Stimulated activated effector memory CD8-positive, alpha-beta T cell treated with anti-CD3 and anti-CD28 coated beads, Interleukin-12 subunit alpha, Interleukin-12 subunit beta, amount 100 ng/mL, for 72 hours (primary cell): ENCODE measurements around the gene ACER3.
A peak's percentile ranks its signal among the peaks of the same experiment; 100 is the strongest.
"Not testable (repeated sequence)": the region's sequence is repeated elsewhere in the genome, so short reads cannot be mapped to it uniquely, and the experiment has no call there.

Source experiments
- ATAC-seq: fragments of 150-1000 bp; cut with Tn5 transposase; 2 replicates; pipeline ENCODE4 v1.10.0; 2021
- DNase-seq, 2 donors: peaks; one replicate each; pipeline ENCODE4 v3.0.0; 2021 to 2022; ENCODE audit warnings: low spot score in 2 of 2
- H3K27ac Mint-ChIP-seq: one replicate; pipeline ENCODE4 v1.8.0; 2022; ENCODE audit warnings: mild to moderate bottlenecking, mixed read lengths
- H3K36me3 Mint-ChIP-seq: one replicate; pipeline ENCODE4 v1.8.0; 2022; ENCODE audit warnings: mild to moderate bottlenecking, mixed read lengths
- H3K4me1 Mint-ChIP-seq: one replicate; pipeline ENCODE4 v1.8.0; 2022; ENCODE audit warnings: mixed read lengths
- H3K4me3 Mint-ChIP-seq: one replicate; pipeline ENCODE4 v1.8.0; 2022; ENCODE audit warnings: mild to moderate bottlenecking, mixed read lengths
- H3K9me3 Mint-ChIP-seq: one replicate; pipeline ENCODE4 v1.8.0; 2022; ENCODE audit warnings: mixed read lengths

ACER3 gene

GRCh38 chr11:77014669-77015068, 154.0 kb downstream of the ACER3 start:
- no peak for ATAC-seq

GRCh38 chr11:77018396-77018924, 157.7 kb downstream of the ACER3 start:
- peak overlapping the region; percentile 23 for H3K27ac Mint-ChIP-seq
- ATAC-seq, DNase-seq, H3K4me3 Mint-ChIP-seq, H3K9me3 Mint-ChIP-seq, H3K4me1 Mint-ChIP-seq, H3K36me3 Mint-ChIP-seq: not testable (repeated sequence)

More at GRCh38 chr11:77014669-77015068, 154.0 kb downstream of the ACER3 start:
- no peak for DNase-seq
- H3K27ac Mint-ChIP-seq = no peak overlapping the region
- no peaks in the 10 kb centered on the region for H3K4me1 Mint-ChIP-seq
- no peaks in the 10 kb centered on the region for H3K9me3 Mint-ChIP-seq
- peaks cover 6% of the 10 kb centered on the region for H3K36me3 Mint-ChIP-seq
- H3K4me3 Mint-ChIP-seq = no peak overlapping the region

GRCh38 chr11:77019976-77020595, 159.4 kb downstream of the ACER3 start:
- H3K9me3 Mint-ChIP-seq = no peaks in the 10 kb centered on the region
- H3K4me3 Mint-ChIP-seq = no peak overlapping the region
- H3K4me1 Mint-ChIP-seq = no peaks in the 10 kb centered on the region
- no peak overlapping the region for H3K27ac Mint-ChIP-seq
- H3K36me3 Mint-ChIP-seq = no peaks in the 10 kb centered on the region
- ATAC-seq = no peak
- DNase-seq = no peak

- Mint-ChIP-seq H3K36me3 (no peaks in the 10 kb centered on the region), H3K4me3 (no peak overlapping the region), H3K9me3 (no peaks in the 10 kb centered on the region), H3K4me1 (no peaks in the 10 kb centered on the region), H3K27ac (no peak overlapping the region)
- ATAC-seq = no peak
- DNase-seq = no peak
These were observed 160.0 kb downstream of the ACER3 start for GRCh38 chr11:77020734-77021133.

- no peak for DNase-seq
- H3K4me3 Mint-ChIP-seq = no peak overlapping the region
- no peaks in the 10 kb centered on the region for H3K36me3 Mint-ChIP-seq
- no peaks in the 10 kb centered on the region for H3K4me1 Mint-ChIP-seq
- no peaks in the 10 kb centered on the region for H3K9me3 Mint-ChIP-seq
- no peak overlapping the region for H3K27ac Mint-ChIP-seq
- no peak for ATAC-seq
These were observed 164.0 kb downstream of the ACER3 start for GRCh38 chr11:77024745-77025144.

- Mint-ChIP-seq H3K9me3 (no peaks in the 10 kb centered on the region), H3K4me1 (no peaks in the 10 kb centered on the region), H3K4me3 (no peak overlapping the region), H3K27ac (no peak overlapping the region), H3K36me3 (no peaks in the 10 kb centered on the region)
- DNase-seq (no peak), ATAC-seq (no peak)
These were observed 165.5 kb downstream of the ACER3 start for GRCh38 chr11:77026221-77026620.

- DNase-seq = no peak
- no peaks in the 10 kb centered on the region for H3K4me1 Mint-ChIP-seq
- H3K9me3 Mint-ChIP-seq = no peaks in the 10 kb centered on the region
- H3K27ac Mint-ChIP-seq = no peak overlapping the region
- H3K4me3 Mint-ChIP-seq = no peak overlapping the region
- H3K36me3 Mint-ChIP-seq = no peaks in the 10 kb centered on the region
- no peak for ATAC-seq
These were observed 166.0 kb downstream of the ACER3 start for GRCh38 chr11:77026743-77027142.

GRCh38 chr11:77027275-77027674, 166.6 kb downstream of the ACER3 start:
- no peak overlapping the region for H3K27ac Mint-ChIP-seq
- no peak for DNase-seq
- H3K9me3 Mint-ChIP-seq = no peaks in the 10 kb centered on the region
- ATAC-seq = no peak
- no peaks in the 10 kb centered on the region for H3K4me1 Mint-ChIP-seq
- no peaks in the 10 kb centered on the region for H3K36me3 Mint-ChIP-seq
- no peak overlapping the region for H3K4me3 Mint-ChIP-seq

GRCh38 chr11:77029829-77030228, 169.1 kb downstream of the ACER3 start:
- H3K4me3 Mint-ChIP-seq = no peak overlapping the region
- DNase-seq (no peak), ATAC-seq (no peak)
- H3K27ac Mint-ChIP-seq = no peak overlapping the region
- H3K4me1 Mint-ChIP-seq = peaks cover 4% of the 10 kb centered on the region
- H3K36me3 Mint-ChIP-seq = no peaks in the 10 kb centered on the region
- no peaks in the 10 kb centered on the region for H3K9me3 Mint-ChIP-seq

- H3K27ac Mint-ChIP-seq = no peak overlapping the region
- no peaks in the 10 kb centered on the region for H3K9me3 Mint-ChIP-seq
- no peaks in the 10 kb centered on the region for H3K36me3 Mint-ChIP-seq
- DNase-seq = no peak
- H3K4me3 Mint-ChIP-seq = no peak overlapping the region
- H3K4me1 Mint-ChIP-seq = peaks cover 4% of the 10 kb centered on the region
- ATAC-seq = no peak
These were observed 170.2 kb downstream of the ACER3 start for GRCh38 chr11:77030834-77031414.

- Mint-ChIP-seq H3K27ac (no peak overlapping the region), H3K4me3 (no peak overlapping the region), H3K4me1 (peaks cover 4% of the 10 kb centered on the region), H3K9me3 (no peaks in the 10 kb centered on the region), H3K36me3 (no peaks in the 10 kb centered on the region)
- DNase-seq (no peak), ATAC-seq (no peak)
These were observed 170.9 kb downstream of the ACER3 start for GRCh38 chr11:77031599-77031998.

- no peaks in the 10 kb centered on the region for H3K36me3 Mint-ChIP-seq
- H3K4me3 Mint-ChIP-seq = no peak overlapping the region
- H3K9me3 Mint-ChIP-seq = no peaks in the 10 kb centered on the region
- no peak for ATAC-seq
- H3K4me1 Mint-ChIP-seq = peaks cover 13% of the 10 kb centered on the region
- no peak overlapping the region for H3K27ac Mint-ChIP-seq
- no peak for DNase-seq
These were observed 174.3 kb downstream of the ACER3 start for GRCh38 chr11:77035039-77035438.

GRCh38 chr11:77035580-77035979, 174.9 kb downstream of the ACER3 start:
- no peak for ATAC-seq
- Mint-ChIP-seq H3K27ac (no peak overlapping the region), H3K4me3 (no peak overlapping the region), H3K36me3 (no peaks in the 10 kb centered on the region), H3K4me1 (peaks cover 14% of the 10 kb centered on the region), H3K9me3 (no peaks in the 10 kb centered on the region)
- no peak for DNase-seq

- no peaks in the 10 kb centered on the region for H3K9me3 Mint-ChIP-seq
- H3K36me3 Mint-ChIP-seq = no peaks in the 10 kb centered on the region
- no peak overlapping the region for H3K27ac Mint-ChIP-seq
- ATAC-seq (no peak), DNase-seq (no peak)
- H3K4me1 Mint-ChIP-seq = peaks cover 19% of the 10 kb centered on the region
- H3K4me3 Mint-ChIP-seq = no peak overlapping the region
These were observed 175.7 kb downstream of the ACER3 start for GRCh38 chr11:77036398-77036797.

GRCh38 chr11:77037057-77037456, 176.3 kb downstream of the ACER3 start:
- Mint-ChIP-seq H3K4me3 (no peak overlapping the region), H3K36me3 (no peaks in the 10 kb centered on the region), H3K4me1 (peaks cover 19% of the 10 kb centered on the region), H3K9me3 (no peaks in the 10 kb centered on the region), H3K27ac (no peak overlapping the region)
- no peak for ATAC-seq
- DNase-seq = no peak

GRCh38 chr11:77038029-77038824, 177.5 kb downstream of the ACER3 start:
- peaks cover 19% of the 10 kb centered on the region for H3K4me1 Mint-ChIP-seq
- peak overlapping the region; percentile 39 for H3K4me3 Mint-ChIP-seq
- H3K36me3 Mint-ChIP-seq = no peaks in the 10 kb centered on the region
- DNase-seq (no peak), ATAC-seq (no peak)
- no peak overlapping the region for H3K27ac Mint-ChIP-seq
- no peaks in the 10 kb centered on the region for H3K9me3 Mint-ChIP-seq
